GM12878 (cell line): ENCODE results near the gene SRPK3.

Experiments used
- CEBPB ChIP-seq, 2 experiments: fragments of 150-350 bp in 1 of 2; IDR thresholded peaks; 2 replicates each; pipeline ENCODE4 v1.6.1; 2012 to 2014; ENCODE audit warnings: low read depth in 2 of 2, low read length in 2 of 2, borderline replicate concordance in 1 of 2, inconsistent platforms in 1 of 2
- EGR1 ChIP-seq, 2 experiments: IDR thresholded peaks; 1 replicate in 1 of 2; 2 replicates in 1 of 2; pipeline ENCODE4 v1.6.1; 2011 to 2012; ENCODE audit warnings: low read depth in 2 of 2, low read length in 2 of 2, borderline replicate concordance in 1 of 2, mild to moderate bottlenecking in 1 of 2, moderate library complexity in 1 of 2
- EP300 ChIP-seq, 2 experiments: fragments of 150-350 bp in 1 of 2; IDR thresholded peaks; 2 replicates each; pipeline ENCODE4 v1.6.1; 2011 to 2012; ENCODE audit warnings: low read depth in 2 of 2, low read length in 2 of 2, borderline replicate concordance in 1 of 2, improper control_type of control experiment in 1 of 2, inconsistent platforms in 1 of 2; ENCODE audit not compliant: control insufficient read depth in 1 of 2
- EZH2 ChIP-seq: IDR thresholded peaks from 2 replicates; pipeline ENCODE4 v1.6.1; 2012; ENCODE audit warnings: low read depth, mild to moderate bottlenecking, control low read depth, inconsistent platforms, low read length, borderline replicate concordance; ENCODE audit not compliant: control insufficient read depth
- FOS ChIP-seq: IDR thresholded peaks from 3 replicates; pipeline ENCODE4 v1.6.1; 2011; ENCODE audit warnings: borderline replicate concordance; ENCODE audit not compliant: insufficient read length; ENCODE audit errors: extremely low read depth
- KDM1A ChIP-seq: fragments of 200-600 bp; sonication (generic); IDR thresholded peaks from 2 replicates; pipeline ENCODE4 v1.6.1; 2016; ENCODE audit warnings: borderline replicate concordance
- NR2C1 ChIP-seq: fragments of 450-650 bp; IDR thresholded peaks from 2 replicates; pipeline ENCODE4 v1.6.1; 2017; ENCODE audit warnings: antibody characterized with exemption, mild to moderate bottlenecking, moderate library complexity
- RB1 ChIP-seq: fragments of 450-650 bp; formaldehyde crosslinking; IDR thresholded peaks from 2 replicates; pipeline ENCODE4 v1.6.1; 2017; ENCODE audit warnings: mild to moderate bottlenecking, borderline replicate concordance
- SRF ChIP-seq, 2 experiments: IDR thresholded peaks; 2 replicates each; pipeline ENCODE4 v1.6.1; 2011; ENCODE audit warnings: low read depth in 2 of 2, low read length in 2 of 2, mild to moderate bottlenecking in 1 of 2, moderate library complexity in 1 of 2
- TF ChIP-seq, protein P1 (sequence below), 3 experiments: IDR thresholded peaks in 2 of 3; conservative IDR thresholded peaks in 1 of 3; 2 replicates each; pipeline ENCODE4 v1.5.1; 2011; ENCODE audit warnings: low read depth in 3 of 3, low read length in 3 of 3, mild to moderate bottlenecking in 3 of 3, control low read depth in 2 of 3, moderate library complexity in 2 of 3, inconsistent platforms in 1 of 3, mixed read lengths in 1 of 3; ENCODE audit not compliant: control insufficient read depth in 2 of 3, insufficient read depth in 1 of 3; ENCODE audit errors: extremely low read depth in 1 of 3
- TF ChIP-seq, protein P2 (sequence below): fragments of 450-650 bp; IDR thresholded peaks from 2 replicates; pipeline ENCODE4 v1.6.1; 2017; ENCODE audit warnings: mild to moderate bottlenecking

DNA sequence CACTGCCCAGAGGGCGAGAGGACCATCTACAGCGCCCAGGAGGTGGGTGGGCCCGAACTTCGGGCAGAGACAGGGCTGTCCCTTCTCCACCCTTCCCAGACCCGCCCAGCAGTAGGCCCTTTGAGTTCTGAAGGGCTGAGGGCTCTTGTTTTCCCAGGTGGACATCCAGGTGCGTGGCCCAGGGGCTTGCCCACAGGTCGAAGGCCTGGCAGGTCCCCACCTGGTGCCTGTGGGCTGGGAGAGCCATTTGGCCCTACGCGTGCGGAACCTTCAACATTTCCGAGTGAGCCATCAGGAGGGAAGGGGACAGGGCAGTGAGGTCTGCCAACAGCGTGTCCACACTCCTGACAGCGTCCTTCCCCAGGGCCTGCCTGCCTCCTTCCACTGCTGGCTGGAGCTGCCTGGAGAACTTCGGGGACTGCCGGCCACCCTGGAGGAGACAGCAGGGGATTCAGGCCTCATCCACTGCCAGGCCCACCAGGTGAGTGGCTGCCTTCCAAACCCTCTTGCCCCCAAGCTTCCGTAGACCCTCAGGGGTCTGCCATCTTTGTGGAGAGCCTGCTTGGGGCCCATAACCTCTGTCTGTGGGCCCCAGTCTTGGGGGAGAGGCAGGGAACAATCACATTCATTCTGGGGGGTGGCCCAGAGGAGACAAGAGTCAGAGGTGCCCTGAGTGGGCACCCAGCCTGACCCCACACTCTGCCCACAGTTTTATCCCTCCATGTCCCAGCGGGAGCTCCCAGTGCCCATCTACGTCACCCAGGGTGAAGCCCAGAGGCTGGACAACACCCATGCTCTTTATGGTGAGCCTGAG is 10.0 kb upstream of the SRPK3 start:
- TF ChIP-seq EP300 (IDR thresholded peaks at IDR 0.05; ENCODE audit: borderline replicate concordance in 1 of 2, control insufficient read depth in 1 of 2, low read depth in 2 of 2, low read length in 2 of 2): no peak
- TF ChIP-seq, protein P1, sequence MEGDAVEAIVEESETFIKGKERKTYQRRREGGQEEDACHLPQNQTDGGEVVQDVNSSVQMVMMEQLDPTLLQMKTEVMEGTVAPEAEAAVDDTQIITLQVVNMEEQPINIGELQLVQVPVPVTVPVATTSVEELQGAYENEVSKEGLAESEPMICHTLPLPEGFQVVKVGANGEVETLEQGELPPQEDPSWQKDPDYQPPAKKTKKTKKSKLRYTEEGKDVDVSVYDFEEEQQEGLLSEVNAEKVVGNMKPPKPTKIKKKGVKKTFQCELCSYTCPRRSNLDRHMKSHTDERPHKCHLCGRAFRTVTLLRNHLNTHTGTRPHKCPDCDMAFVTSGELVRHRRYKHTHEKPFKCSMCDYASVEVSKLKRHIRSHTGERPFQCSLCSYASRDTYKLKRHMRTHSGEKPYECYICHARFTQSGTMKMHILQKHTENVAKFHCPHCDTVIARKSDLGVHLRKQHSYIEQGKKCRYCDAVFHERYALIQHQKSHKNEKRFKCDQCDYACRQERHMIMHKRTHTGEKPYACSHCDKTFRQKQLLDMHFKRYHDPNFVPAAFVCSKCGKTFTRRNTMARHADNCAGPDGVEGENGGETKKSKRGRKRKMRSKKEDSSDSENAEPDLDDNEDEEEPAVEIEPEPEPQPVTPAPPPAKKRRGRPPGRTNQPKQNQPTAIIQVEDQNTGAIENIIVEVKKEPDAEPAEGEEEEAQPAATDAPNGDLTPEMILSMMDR (IDR thresholded peaks at IDR 0.05 in 2 of 3, conservative IDR thresholded peaks at IDR 0.05 in 1 of 3; ENCODE audit: control insufficient read depth in 2 of 3, extremely low read depth in 1 of 3, insufficient read depth in 1 of 3, low read depth in 3 of 3, low read length in 3 of 3): no peak
- no peak for TF ChIP-seq CEBPB (IDR thresholded peaks at IDR 0.05; ENCODE audit: borderline replicate concordance in 1 of 2, low read depth in 2 of 2, low read length in 2 of 2)
- no peak for TF ChIP-seq KDM1A
- no peak for TF ChIP-seq EGR1 (IDR thresholded peaks at IDR 0.05; ENCODE audit: borderline replicate concordance in 1 of 2, low read depth in 2 of 2, low read length in 2 of 2)
- no peak for TF ChIP-seq NR2C1
- no peak for TF ChIP-seq SRF (IDR thresholded peaks at IDR 0.05; ENCODE audit: low read depth in 2 of 2, low read length in 2 of 2)
- no peak for TF ChIP-seq RB1
- TF ChIP-seq EZH2: no peak
- TF ChIP-seq, protein P2, sequence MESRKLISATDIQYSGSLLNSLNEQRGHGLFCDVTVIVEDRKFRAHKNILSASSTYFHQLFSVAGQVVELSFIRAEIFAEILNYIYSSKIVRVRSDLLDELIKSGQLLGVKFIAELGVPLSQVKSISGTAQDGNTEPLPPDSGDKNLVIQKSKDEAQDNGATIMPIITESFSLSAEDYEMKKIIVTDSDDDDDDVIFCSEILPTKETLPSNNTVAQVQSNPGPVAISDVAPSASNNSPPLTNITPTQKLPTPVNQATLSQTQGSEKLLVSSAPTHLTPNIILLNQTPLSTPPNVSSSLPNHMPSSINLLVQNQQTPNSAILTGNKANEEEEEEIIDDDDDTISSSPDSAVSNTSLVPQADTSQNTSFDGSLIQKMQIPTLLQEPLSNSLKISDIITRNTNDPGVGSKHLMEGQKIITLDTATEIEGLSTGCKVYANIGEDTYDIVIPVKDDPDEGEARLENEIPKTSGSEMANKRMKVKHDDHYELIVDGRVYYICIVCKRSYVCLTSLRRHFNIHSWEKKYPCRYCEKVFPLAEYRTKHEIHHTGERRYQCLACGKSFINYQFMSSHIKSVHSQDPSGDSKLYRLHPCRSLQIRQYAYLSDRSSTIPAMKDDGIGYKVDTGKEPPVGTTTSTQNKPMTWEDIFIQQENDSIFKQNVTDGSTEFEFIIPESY: no peak
- no peak for TF ChIP-seq FOS
